H9 (cell line): ENCODE results near the gene EPHA2. TPM values are rescaled to one million over a fixed set of nuclear protein-coding genes. Genes with fewer than 3 reads are reported as not detected.
A peak's percentile ranks its signal among the peaks of the same experiment; 100 is the strongest.

ENCODE experiments used
- DNase-seq: peaks from one replicate; pipeline ENCODE4 v3.0.0-alpha.2; 2017
- H2AFZ ChIP-seq: one replicate; pipeline ENCODE4 v1.6.1; 2013; ENCODE audit warnings: mild to moderate bottlenecking, low read length, control low read depth, moderate library complexity
- H2AK5ac ChIP-seq: 2 replicates; pipeline ENCODE4 v1.6.1; 2013; ENCODE audit warnings: low read length, control low read depth, mixed read lengths; ENCODE audit not compliant: insufficient read length
- H2BK120ac ChIP-seq: one replicate; pipeline ENCODE4 v1.6.1; 2013; ENCODE audit warnings: low read depth, mild to moderate bottlenecking, low read length, control low read depth, inconsistent platforms; ENCODE audit not compliant: poor library complexity, severe bottlenecking
- H2BK12ac ChIP-seq: 2 replicates; pipeline ENCODE4 v1.6.1; 2013; ENCODE audit warnings: low read length, control low read depth, mixed read lengths, low read depth; ENCODE audit not compliant: insufficient read length
- H2BK15ac ChIP-seq: 2 replicates; pipeline ENCODE4 v1.6.1; 2013; ENCODE audit warnings: low read depth, low read length, control low read depth
- H2BK20ac ChIP-seq: one replicate; pipeline ENCODE4 v1.6.1; 2013; ENCODE audit warnings: low read depth, mild to moderate bottlenecking, low read length, control low read depth, inconsistent platforms; ENCODE audit not compliant: poor library complexity, severe bottlenecking
- H2BK5ac ChIP-seq: 2 replicates; pipeline ENCODE4 v1.6.1; 2013; ENCODE audit warnings: low read length, control low read depth, mixed read lengths; ENCODE audit not compliant: insufficient read length
- H3K14ac ChIP-seq: 2 replicates; pipeline ENCODE4 v1.6.1; 2013; ENCODE audit warnings: low read length, control low read depth; ENCODE audit not compliant: insufficient read depth
- H3K18ac ChIP-seq: 2 replicates; pipeline ENCODE4 v1.6.1; 2013; ENCODE audit warnings: low read depth, mild to moderate bottlenecking, mixed read lengths, low read length, control low read depth; ENCODE audit not compliant: insufficient read length
- H3K23ac ChIP-seq: 2 replicates; pipeline ENCODE4 v1.6.1; 2013; ENCODE audit warnings: low read length, control low read depth, mixed read lengths, low read depth; ENCODE audit not compliant: insufficient read length
- H3K23me2 ChIP-seq: 2 replicates; pipeline ENCODE4 v1.6.1; 2013; ENCODE audit warnings: low read depth, mild to moderate bottlenecking, mixed read lengths, low read length, control low read depth; ENCODE audit not compliant: insufficient read length, poor library complexity, severe bottlenecking
- H3K27ac ChIP-seq: 2 replicates; pipeline ENCODE4 v1.5.1; 2013; ENCODE audit warnings: low read length, control low read depth, mixed read lengths, low read depth; ENCODE audit not compliant: insufficient read length
- H3K27me3 ChIP-seq: 2 replicates; pipeline ENCODE4 v1.6.1; 2013; ENCODE audit warnings: low read length, control low read depth, inconsistent platforms; ENCODE audit not compliant: insufficient read depth
- H3K4ac ChIP-seq: 2 replicates; pipeline ENCODE4 v1.6.1; 2013; ENCODE audit warnings: low read depth, mild to moderate bottlenecking, control low read depth, inconsistent platforms, low read length, moderate library complexity
- H3K4me1 ChIP-seq: 2 replicates; pipeline ENCODE4 v1.6.1; 2013; ENCODE audit warnings: low read length, control low read depth, inconsistent platforms; ENCODE audit not compliant: insufficient read depth
- H3K4me2 ChIP-seq: 2 replicates; pipeline ENCODE4 v1.6.1; 2013; ENCODE audit warnings: low read length, control low read depth, mixed read lengths; ENCODE audit not compliant: insufficient read length, insufficient read depth
- H3K56ac ChIP-seq: 2 replicates; pipeline ENCODE4 v1.6.1; 2013; ENCODE audit warnings: low read depth, mild to moderate bottlenecking, mixed read lengths, low read length, control low read depth; ENCODE audit not compliant: insufficient read length
- H3K79me1 ChIP-seq: 2 replicates; pipeline ENCODE4 v1.6.1; 2013; ENCODE audit warnings: low read depth, mild to moderate bottlenecking, moderate library complexity, low read length, control low read depth, inconsistent platforms; ENCODE audit not compliant: insufficient read depth, poor library complexity, severe bottlenecking
- H3K79me2 ChIP-seq: 2 replicates; pipeline ENCODE4 v1.6.1; 2013; ENCODE audit warnings: low read length, control low read depth, inconsistent platforms; ENCODE audit not compliant: insufficient read depth
- H3K9ac ChIP-seq: 2 replicates; pipeline ENCODE4 v1.6.1; 2013; ENCODE audit warnings: low read length, control low read depth, mixed read lengths; ENCODE audit not compliant: insufficient read length; ENCODE audit errors: extremely low read depth
- H3K9me3 ChIP-seq: one replicate; pipeline ENCODE4 v1.6.1; 2013; ENCODE audit warnings: low read depth, low read length, inconsistent platforms; ENCODE audit not compliant: control insufficient read depth
- H3T11ph ChIP-seq: one replicate; pipeline ENCODE4 v1.6.1; 2013; ENCODE audit warnings: mild to moderate bottlenecking, low read length, control low read depth, inconsistent platforms
- H4K20me1 ChIP-seq: one replicate; pipeline ENCODE4 v1.6.1; 2013; ENCODE audit not compliant: control insufficient read depth, insufficient read length, insufficient read depth
- H4K5ac ChIP-seq: 2 replicates; pipeline ENCODE4 v1.6.1; 2013; ENCODE audit warnings: low read depth, mild to moderate bottlenecking, mixed read lengths, low read length, control low read depth; ENCODE audit not compliant: insufficient read length
- H4K8ac ChIP-seq: replicated peaks from 2 replicates; pipeline ENCODE4 v1.6.1; 2013; ENCODE audit warnings: low read length, control low read depth, mixed read lengths, low read depth; ENCODE audit not compliant: insufficient read length
- H4K91ac ChIP-seq: 2 replicates; pipeline ENCODE4 v1.6.1; 2013; ENCODE audit warnings: low read depth, mild to moderate bottlenecking, moderate library complexity, mixed read lengths, low read length, control low read depth; ENCODE audit not compliant: insufficient read length
- H3K27ac Mint-ChIP-seq, 3 experiments: 2 replicates in 2 of 3; 3 replicates in 1 of 3; pipeline ENCODE4 v1.8.0; 2020 to 2021; ENCODE audit warnings: mixed read lengths in 3 of 3, mild to moderate bottlenecking in 1 of 3, moderate library complexity in 1 of 3
- H3K27me3 Mint-ChIP-seq: 2 replicates; pipeline ENCODE4 v1.8.0; 2021; ENCODE audit warnings: low read depth, mild to moderate bottlenecking, moderate library complexity, mixed read lengths
- H3K36me3 Mint-ChIP-seq, 3 experiments: 2 replicates in 2 of 3; 3 replicates in 1 of 3; pipeline ENCODE4 v1.8.0; 2020 to 2021; ENCODE audit warnings: low read depth in 3 of 3, mixed read lengths in 3 of 3; ENCODE audit not compliant: insufficient read depth in 1 of 3
- H3K4me1 Mint-ChIP-seq, 2 experiments: 2 replicates each; pipeline ENCODE4 v1.8.0; 2020; ENCODE audit warnings: mixed read lengths in 2 of 2
- H3K4me3 Mint-ChIP-seq, 2 experiments: 2 replicates in 1 of 2; 3 replicates in 1 of 2; pipeline ENCODE4 v1.8.0; 2020 to 2021; ENCODE audit warnings: mild to moderate bottlenecking in 2 of 2, mixed read lengths in 2 of 2, moderate library complexity in 1 of 2
- H3K9me3 Mint-ChIP-seq, 2 experiments: 2 replicates in 1 of 2; 3 replicates in 1 of 2; pipeline ENCODE4 v1.8.0; 2020; ENCODE audit warnings: mild to moderate bottlenecking in 2 of 2, mixed read lengths in 2 of 2, moderate library complexity in 1 of 2
- WGBS: extraction: QIAGEN DNeasy Blood & Tissue Kit; methylation state at CpG from one replicate; pipeline ENCODE4 v1.1.7; 2013; ENCODE audit warnings: missing lambda C conversion rate, low lambda C conversion rate, mixed read lengths; ENCODE audit not compliant: insufficient read length; ENCODE audit errors: extremely low coverage; 5-methylcytosine and 5-hydroxymethylcytosine counted together
- total RNA-seq: library from RNA; stranded (reverse); gene quantifications from 2 replicates; pipeline ENCODE4 v1.2.1, GENCODE V29; 2021
- TF ChIP-seq, protein P1 (sequence below): fragments of 200-600 bp; sonication (generic); conservative IDR thresholded peaks from 3 replicates; pipeline ENCODE4 v1.8.0; 2021; ENCODE audit warnings: antibody characterized with exemption, mild to moderate bottlenecking

The EPHA2 gene
- total RNA-seq, 1 experiment from 2014 or later: 33.1 TPM

GRCh38 chr1:16111771-16112595 is 43.9 kb downstream of the EPHA2 start:
- Histone ChIP-seq H3K9ac (no peak overlapping the region), H3K4me1 (peaks cover 10% of the 10 kb centered on the region), H2BK120ac (no peak overlapping the region), H4K91ac (no peak overlapping the region), H2BK15ac (no peak overlapping the region), H3K23ac (no peak overlapping the region), H4K8ac (no peak overlapping the region), H2AFZ (no peak overlapping the region), H3K79me2 (no peaks in the 10 kb centered on the region), H2BK5ac (no peak overlapping the region), H2BK12ac (no peak overlapping the region), H2AK5ac (no peak overlapping the region), H3K4ac (no peak overlapping the region), H3K27ac (no peak overlapping the region), H3K79me1 (no peaks in the 10 kb centered on the region), H3K56ac (no peak overlapping the region), H3K9me3 (peaks cover 5% of the 10 kb centered on the region), H3T11ph (no peak overlapping the region), H3K18ac (no peak overlapping the region), H4K5ac (no peak overlapping the region), H4K20me1 (no peaks in the 10 kb centered on the region), H2BK20ac (no peak overlapping the region), H3K4me2 (no peak overlapping the region), H3K27me3 (no peaks in the 10 kb centered on the region), H3K23me2 (no peaks in the 10 kb centered on the region), H3K14ac (no peak overlapping the region)
- DNase-seq: peak; percentile 24
- Mint-ChIP-seq H3K27ac (peak overlapping the region in 1 of 3 experiments; percentile 1; a peak in 1 of 7 replicates), H3K4me1 (peaks cover 40 to 42% of the 10 kb centered on the region in 2 experiments), H3K27me3 (peaks cover 29% of the 10 kb centered on the region), H3K9me3 (peaks cover 15 to 18% of the 10 kb centered on the region in 2 experiments), H3K4me3 (no peak overlapping the region), H3K36me3 (peaks cover 5 to 14% (median 11%) of the 10 kb centered on the region in 3 experiments; a peak in 5 of 7 replicates)
- TF ChIP-seq, protein P1, sequence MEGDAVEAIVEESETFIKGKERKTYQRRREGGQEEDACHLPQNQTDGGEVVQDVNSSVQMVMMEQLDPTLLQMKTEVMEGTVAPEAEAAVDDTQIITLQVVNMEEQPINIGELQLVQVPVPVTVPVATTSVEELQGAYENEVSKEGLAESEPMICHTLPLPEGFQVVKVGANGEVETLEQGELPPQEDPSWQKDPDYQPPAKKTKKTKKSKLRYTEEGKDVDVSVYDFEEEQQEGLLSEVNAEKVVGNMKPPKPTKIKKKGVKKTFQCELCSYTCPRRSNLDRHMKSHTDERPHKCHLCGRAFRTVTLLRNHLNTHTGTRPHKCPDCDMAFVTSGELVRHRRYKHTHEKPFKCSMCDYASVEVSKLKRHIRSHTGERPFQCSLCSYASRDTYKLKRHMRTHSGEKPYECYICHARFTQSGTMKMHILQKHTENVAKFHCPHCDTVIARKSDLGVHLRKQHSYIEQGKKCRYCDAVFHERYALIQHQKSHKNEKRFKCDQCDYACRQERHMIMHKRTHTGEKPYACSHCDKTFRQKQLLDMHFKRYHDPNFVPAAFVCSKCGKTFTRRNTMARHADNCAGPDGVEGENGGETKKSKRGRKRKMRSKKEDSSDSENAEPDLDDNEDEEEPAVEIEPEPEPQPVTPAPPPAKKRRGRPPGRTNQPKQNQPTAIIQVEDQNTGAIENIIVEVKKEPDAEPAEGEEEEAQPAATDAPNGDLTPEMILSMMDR: no peak
- no CpG with 5 or more reads among the region's 15 CpGs for WGBS
